ENCODE measurements around the gene CRYBG2. TPM values are rescaled to one million over a fixed set of nuclear protein-coding genes. Genes with fewer than 3 reads are reported as not detected.

CRYBG2 gene
- total RNA-seq, 1 donor: not detected

GRCh38 chr1:26354972-26355371, 1.0 kb upstream of the CRYBG2 start:
- DNase-seq (ENCODE audit: low read depth): no peak
- H3K4me3 ChIP-seq (ENCODE audit: low read depth, low read length): no peak overlapping the region
- no peak for TF ChIP-seq CTCF (IDR thresholded peaks at IDR 0.05; ENCODE audit: insufficient read depth, low read depth, low read length)

GRCh38 chr1:26353210-26353859, 595 bp downstream of the CRYBG2 start:
- no peak for TF ChIP-seq CTCF (IDR thresholded peaks at IDR 0.05; ENCODE audit: insufficient read depth, low read depth, low read length)
- no peak overlapping the region for H3K4me3 ChIP-seq (ENCODE audit: low read depth, low read length)

GRCh38 chr1:26352338-26352679, 1.6 kb downstream of the CRYBG2 start:
- H3K4me3 ChIP-seq (ENCODE audit: low read depth, low read length): no peak overlapping the region
- TF ChIP-seq CTCF (IDR thresholded peaks at IDR 0.05; ENCODE audit: insufficient read depth, low read depth, low read length): no peak
- DNase-seq (ENCODE audit: low read depth): no peak

More at GRCh38 chr1:26353210-26353859, 595 bp downstream of the CRYBG2 start:
- no peak for DNase-seq (ENCODE audit: low read depth)

GRCh38 chr1:26351590-26352337, 2.2 kb downstream of the CRYBG2 start:
- H3K4me3 ChIP-seq (ENCODE audit: low read depth, low read length): no peak overlapping the region
- DNase-seq (ENCODE audit: low read depth): no peak
- TF ChIP-seq CTCF (IDR thresholded peaks at IDR 0.05; ENCODE audit: insufficient read depth, low read depth, low read length): no peak

- no peak for TF ChIP-seq CTCF (IDR thresholded peaks at IDR 0.05; ENCODE audit: insufficient read depth, low read depth, low read length)
- DNase-seq (ENCODE audit: low read depth): peak; percentile 17
- no peak overlapping the region for H3K4me3 ChIP-seq (ENCODE audit: low read depth, low read length)
Observed at GRCh38 chr1:26350701-26351589, 3.0 kb downstream of the CRYBG2 start.

- no peak overlapping the region for H3K4me3 ChIP-seq (ENCODE audit: low read depth, low read length)
- no peak for TF ChIP-seq CTCF (IDR thresholded peaks at IDR 0.05; ENCODE audit: insufficient read depth, low read depth, low read length)
- no peak for DNase-seq (ENCODE audit: low read depth)
Observed at GRCh38 chr1:26350343-26350700, 3.6 kb downstream of the CRYBG2 start.
